Transverse colon (tissue), 4 donors: Measurements from ENCODE around the gene ABCA8. TPM values are rescaled to one million over a fixed set of nuclear protein-coding genes. Genes with fewer than 3 reads are reported as not detected.

ENCODE experiments used
- DNase-seq: peaks from one replicate; pipeline ENCODE4 v3.0.0-alpha.2; 2019
- H3K27ac ChIP-seq, 4 donors: fragments of 200-600 bp; sonication (generic); 2 replicates each; pipeline ENCODE4 v1.5.1; 2016 to 2018; ENCODE audit warnings: inconsistent platforms in 4 of 4
- H3K27me3 ChIP-seq: fragments of 200-600 bp; sonication (generic); 2 replicates; pipeline ENCODE4 v1.5.1; 2017; ENCODE audit warnings: inconsistent platforms
- H3K36me3 ChIP-seq, 4 donors: fragments of 200-600 bp; sonication (generic); 2 replicates each; pipeline ENCODE4 v1.5.1; 2017 to 2019; ENCODE audit warnings: inconsistent platforms in 4 of 4
- H3K4me1 ChIP-seq, 4 donors: fragments of 200-600 bp; sonication (generic); 2 replicates each; pipeline ENCODE4 v1.5.1; 2017 to 2020; ENCODE audit warnings: inconsistent platforms in 4 of 4
- H3K4me3 ChIP-seq, 4 donors: fragments of 200-600 bp; sonication (generic); 1 replicate in 1 of 4; 2 replicates in 3 of 4; pipeline versions ENCODE4 v1.5.1 to v1.6.1; 2017 to 2019; ENCODE audit warnings: inconsistent platforms in 4 of 4
- H3K9me3 ChIP-seq, 2 donors: fragments of 200-600 bp; sonication (generic); 2 replicates each; pipeline ENCODE4 v1.5.1; 2017 to 2019; ENCODE audit warnings: inconsistent platforms in 2 of 2
- EP300 ChIP-seq: sonication (generic); formaldehyde crosslinking; IDR thresholded peaks from one replicate; pipeline ENCODE4 v1.6.1; 2017; ENCODE audit warnings: antibody characterized with exemption, low read depth
- POLR2A ChIP-seq: fragments of 450-650 bp; IDR thresholded peaks from one replicate; pipeline ENCODE4 v1.6.1; 2016; ENCODE audit warnings: antibody characterized with exemption, mild to moderate bottlenecking, moderate library complexity
- POLR2AphosphoS5 ChIP-seq, 3 donors: sonication (generic); formaldehyde crosslinking; IDR thresholded peaks; one replicate each; pipeline ENCODE4 v1.6.1; 2016; ENCODE audit warnings: antibody characterized with exemption in 3 of 3
- WGBS, 2 donors: methylation state at CpG; one replicate each; pipeline ENCODE4 v1.1.5; 2018; ENCODE audit warnings: low coverage in 1 of 2; 5-methylcytosine and 5-hydroxymethylcytosine counted together
- in situ Hi-C, 4 donors: fragments of 200-750 bp; cut with MboI; loops; one replicate each; pipeline versions ENCODE4 v1.15.0 to v1.15.1; 2017; ENCODE audit warnings: low sequenced_read_pairs in 3 of 4, low pct_ligation_motif_present in 1 of 4, low pct_unique_long_range_greater_than_20kb in 1 of 4
- intact Hi-C: fragments of 100-400 bp; cut with DNase I; formaldehyde crosslinking; loops from one replicate; pipeline ENCODE4 v1.15.1; 2023; ENCODE audit warnings: low total_unique reads
- total RNA-seq, 4 donors: library from RNA; depleted of rRNA; stranded (reverse); fragments of >200 nt; gene quantifications; one replicate each; pipeline ENCODE4 v1.1.0, GENCODE V29; 2016
- TF ChIP-seq, protein P1 (sequence below), 5 experiments: fragments of 200-600 bp in 3 of 5; fragments of 450-650 bp in 2 of 5; sonication (generic) in 3 of 5; IDR thresholded peaks; 1 replicate in 2 of 5; 2 replicates in 3 of 5; pipeline ENCODE4 v1.5.1; 2016 to 2017; ENCODE audit warnings: antibody characterized with exemption in 5 of 5, inconsistent platforms in 3 of 5, mild to moderate bottlenecking in 2 of 5, moderate library complexity in 1 of 5

Gene ABCA8
- total RNA-seq, 4 donors from 2014 or later: 14.7 to 42.6 (median 26.3) TPM

DNA sequence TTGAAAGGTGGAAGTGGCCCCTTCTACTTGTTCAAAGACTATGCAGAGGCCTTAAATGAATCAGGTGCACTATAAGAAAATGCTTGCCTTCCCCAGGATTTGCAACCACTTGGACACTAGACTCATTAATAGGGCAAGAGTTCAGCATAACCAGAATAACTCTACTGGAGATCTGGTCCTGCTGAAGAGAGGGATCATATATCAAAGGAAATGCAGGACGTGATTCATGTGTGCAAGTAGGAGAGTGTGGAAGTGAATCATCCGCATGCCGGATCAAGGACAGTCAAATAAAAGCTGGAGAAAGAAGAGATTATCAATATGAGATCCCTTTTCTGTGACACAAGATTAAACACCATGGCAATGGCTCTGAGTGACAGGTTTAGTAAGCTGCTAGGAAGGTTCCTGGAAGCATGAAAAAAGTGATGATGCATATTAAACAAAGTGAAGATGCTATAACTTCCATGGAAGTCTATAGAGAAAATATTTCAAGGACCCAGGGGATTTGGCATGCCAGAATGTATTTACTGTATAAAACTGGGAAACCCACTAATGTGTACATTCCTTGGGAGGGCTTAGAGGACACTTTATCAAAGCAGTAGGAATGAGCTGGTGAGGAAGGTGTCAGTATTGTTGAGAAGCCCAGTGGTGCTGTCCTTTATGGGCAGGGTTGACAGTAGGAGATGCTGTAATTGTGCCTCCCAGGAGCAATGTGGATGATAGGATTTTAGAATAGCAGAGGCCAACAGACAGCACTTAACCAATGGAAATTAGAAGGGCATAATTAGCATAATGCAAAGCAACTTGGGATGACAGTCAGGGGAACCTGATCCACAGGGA lies 133.1 kb downstream of the ABCA8 start:
- in situ Hi-C loops: no loop called here
- no peak overlapping the region for H3K27ac ChIP-seq
- H3K36me3 ChIP-seq: no peaks in the 10 kb centered on the region
- no peak for TF ChIP-seq EP300
- no peak for TF ChIP-seq POLR2A
- TF ChIP-seq POLR2AphosphoS5 (IDR thresholded peaks at IDR 0.05): no peak
- TF ChIP-seq, protein P1, sequence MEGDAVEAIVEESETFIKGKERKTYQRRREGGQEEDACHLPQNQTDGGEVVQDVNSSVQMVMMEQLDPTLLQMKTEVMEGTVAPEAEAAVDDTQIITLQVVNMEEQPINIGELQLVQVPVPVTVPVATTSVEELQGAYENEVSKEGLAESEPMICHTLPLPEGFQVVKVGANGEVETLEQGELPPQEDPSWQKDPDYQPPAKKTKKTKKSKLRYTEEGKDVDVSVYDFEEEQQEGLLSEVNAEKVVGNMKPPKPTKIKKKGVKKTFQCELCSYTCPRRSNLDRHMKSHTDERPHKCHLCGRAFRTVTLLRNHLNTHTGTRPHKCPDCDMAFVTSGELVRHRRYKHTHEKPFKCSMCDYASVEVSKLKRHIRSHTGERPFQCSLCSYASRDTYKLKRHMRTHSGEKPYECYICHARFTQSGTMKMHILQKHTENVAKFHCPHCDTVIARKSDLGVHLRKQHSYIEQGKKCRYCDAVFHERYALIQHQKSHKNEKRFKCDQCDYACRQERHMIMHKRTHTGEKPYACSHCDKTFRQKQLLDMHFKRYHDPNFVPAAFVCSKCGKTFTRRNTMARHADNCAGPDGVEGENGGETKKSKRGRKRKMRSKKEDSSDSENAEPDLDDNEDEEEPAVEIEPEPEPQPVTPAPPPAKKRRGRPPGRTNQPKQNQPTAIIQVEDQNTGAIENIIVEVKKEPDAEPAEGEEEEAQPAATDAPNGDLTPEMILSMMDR (IDR thresholded peaks at IDR 0.05): no peak
- WGBS, 2 donors: 44% methylated on average over 3 of the region's 3 CpGs; no CpG with 5 or more reads in 1 of the 2 donors
- peaks cover 0 to 4% (median 0%) of the 10 kb centered on the region in 4 donors for H3K4me1 ChIP-seq
- H3K9me3 ChIP-seq: no peaks in the 10 kb centered on the region
- no peaks in the 10 kb centered on the region for H3K27me3 ChIP-seq
- DNase-seq: no peak
- intact Hi-C loops: no loop called here
- H3K4me3 ChIP-seq: no peak overlapping the region

DNA sequence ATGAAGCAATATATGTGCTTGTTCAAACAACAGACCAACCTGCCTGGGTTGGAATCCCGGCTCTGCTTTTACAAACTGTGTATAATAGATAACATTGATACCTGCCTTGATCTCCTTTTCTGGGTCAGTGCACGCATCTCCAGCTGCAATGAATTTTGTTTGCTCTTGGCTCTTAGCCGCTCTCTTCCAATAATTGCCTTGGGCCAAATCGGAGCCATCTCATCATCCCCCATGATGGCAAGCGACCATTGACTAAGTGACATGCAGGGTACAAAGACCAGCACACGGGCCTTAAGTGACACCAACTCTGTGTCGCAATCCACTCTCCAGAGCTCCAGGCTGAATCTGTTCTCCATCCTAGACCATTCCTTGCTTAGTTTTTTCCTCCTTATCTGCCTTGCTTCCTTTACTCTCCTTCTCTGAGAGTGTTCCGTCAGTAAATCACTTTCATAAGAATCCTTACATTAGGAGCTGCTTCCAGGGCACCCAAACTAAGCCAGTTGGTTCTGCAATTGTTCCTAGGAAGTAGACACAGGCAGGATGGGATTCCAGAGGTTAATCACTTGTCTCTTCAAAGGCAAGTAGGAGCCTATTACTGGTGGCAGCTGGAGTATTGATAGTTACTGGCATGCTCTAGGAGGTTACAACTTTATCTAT lies 134.2 kb downstream of the ABCA8 start:
- intact Hi-C loops: no loop called here
- Histone ChIP-seq H3K36me3 (no peaks in the 10 kb centered on the region), H3K9me3 (no peaks in the 10 kb centered on the region), H3K27ac (no peak overlapping the region), H3K27me3 (no peaks in the 10 kb centered on the region), H3K4me1 (peaks cover 0 to 4% (median 0%) of the 10 kb centered on the region in 4 donors), H3K4me3 (no peak overlapping the region)
- WGBS, 2 donors: 77 to 78% methylated on average over 7 to 8 of the region's 8 CpGs
- in situ Hi-C loops: no loop called here
- TF ChIP-seq, protein P1 (IDR thresholded peaks at IDR 0.05): no peak
- TF ChIP-seq POLR2AphosphoS5 (IDR thresholded peaks at IDR 0.05) (no peak), POLR2A (no peak), EP300 (no peak)
- DNase-seq: no peak

DNA sequence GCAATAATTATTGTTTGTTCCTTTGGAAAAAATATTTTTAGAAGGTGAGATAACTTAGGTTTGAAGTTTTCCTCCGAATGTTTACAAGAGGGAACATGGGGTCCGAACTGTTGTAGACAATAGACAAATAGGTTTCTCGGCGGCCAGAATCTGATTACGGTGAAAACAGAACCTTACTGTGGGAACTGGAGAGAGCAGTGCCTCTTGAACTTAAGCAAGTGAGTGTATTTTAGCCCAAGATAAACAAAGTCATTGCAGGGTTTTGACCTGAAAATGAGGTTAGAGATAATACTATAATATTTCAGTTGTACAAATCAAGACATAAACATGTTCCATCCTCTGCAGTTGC lies 134.7 kb downstream of the ABCA8 start:
- intact Hi-C loops: no loop called here
- no peak for TF ChIP-seq POLR2A
- TF ChIP-seq EP300: no peak
- TF ChIP-seq, protein P1 (IDR thresholded peaks at IDR 0.05): no peak
- TF ChIP-seq POLR2AphosphoS5 (IDR thresholded peaks at IDR 0.05): no peak
- in situ Hi-C loops: no loop called here
- WGBS, 2 donors: 83 to 85% methylated on average over 5 of the region's 5 CpGs
- Histone ChIP-seq H3K36me3 (no peaks in the 10 kb centered on the region), H3K27ac (no peak overlapping the region), H3K9me3 (no peaks in the 10 kb centered on the region), H3K27me3 (no peaks in the 10 kb centered on the region), H3K4me1 (peaks cover 0 to 4% (median 0%) of the 10 kb centered on the region in 4 donors), H3K4me3 (no peak overlapping the region)
- DNase-seq: no peak

DNA sequence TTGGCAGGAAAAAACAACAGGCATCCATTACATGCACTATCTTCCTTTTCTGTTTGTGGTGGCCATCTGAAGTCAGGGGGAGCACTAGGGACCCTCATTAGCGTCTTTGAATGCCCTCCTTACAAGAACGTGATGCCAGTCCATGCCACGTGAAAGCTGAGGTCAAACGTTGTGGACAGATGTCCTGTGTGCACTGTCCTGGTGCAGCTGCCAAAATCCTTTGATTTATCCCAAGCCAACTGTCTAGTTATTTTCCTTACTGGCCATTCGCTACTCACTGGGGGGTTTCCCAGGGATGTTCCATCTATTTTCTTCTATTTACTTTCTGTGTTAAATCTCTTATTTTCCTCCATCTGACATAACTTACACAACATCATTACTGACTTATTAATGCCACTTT lies 135.7 kb downstream of the ABCA8 start:
- intact Hi-C loops (no loop called here), in situ Hi-C loops (no loop called here)
- Histone ChIP-seq H3K9me3 (no peaks in the 10 kb centered on the region), H3K4me1 (peaks cover 0 to 4% (median 0%) of the 10 kb centered on the region in 4 donors), H3K4me3 (no peak overlapping the region), H3K36me3 (no peaks in the 10 kb centered on the region), H3K27me3 (no peaks in the 10 kb centered on the region), H3K27ac (no peak overlapping the region)
- 73% methylated on average over 5 of the region's 5 CpGs; no CpG with 5 or more reads in 1 of the 2 donors for WGBS, 2 donors
- DNase-seq: no peak
- TF ChIP-seq POLR2AphosphoS5 (IDR thresholded peaks at IDR 0.05) (no peak), EP300 (no peak), POLR2A (no peak)
- TF ChIP-seq, protein P1 (IDR thresholded peaks at IDR 0.05): no peak
